C4-2B (cell line): ENCODE data around the gene NAV2.

Experiments used
- H3K27ac ChIP-seq: fragments of 450-650 bp; 2 replicates; pipeline ENCODE4 v1.5.1; 2017
- CTCF ChIP-seq: fragments of 450-650 bp; conservative IDR thresholded peaks from 2 replicates; pipeline ENCODE4 v1.5.1; 2017; ENCODE audit warnings: mild to moderate bottlenecking
- ZFX ChIP-seq: fragments of 450-650 bp; IDR thresholded peaks from 2 replicates; pipeline ENCODE4 v1.6.1; 2017

NAV2 gene

GRCh38 chr11:20026629-20027555, 314.3 kb downstream of the NAV2 start:
- no peak overlapping the region for H3K27ac ChIP-seq
- TF ChIP-seq CTCF: no peak
- TF ChIP-seq ZFX: no peak

- TF ChIP-seq ZFX (no peak), CTCF (no peak)
- no peak overlapping the region for H3K27ac ChIP-seq
Measured at GRCh38 chr11:20027556-20028013, 314.9 kb downstream of the NAV2 start.

- no peak overlapping the region for H3K27ac ChIP-seq
- TF ChIP-seq CTCF: no peak
Measured at GRCh38 chr11:20029193-20029592, 316.6 kb downstream of the NAV2 start.

- TF ChIP-seq ZFX: no peak
- TF ChIP-seq CTCF: no peak
Measured at GRCh38 chr11:20030472-20030871, 317.8 kb downstream of the NAV2 start.

GRCh38 chr11:20031155-20032001, 318.7 kb downstream of the NAV2 start:
- TF ChIP-seq CTCF (no peak), ZFX (no peak)
- H3K27ac ChIP-seq: no peak overlapping the region

More at GRCh38 chr11:20030472-20030871, 317.8 kb downstream of the NAV2 start:
- H3K27ac ChIP-seq: no peak overlapping the region

GRCh38 chr11:20032127-20032526, 319.5 kb downstream of the NAV2 start:
- no peak overlapping the region for H3K27ac ChIP-seq
- TF ChIP-seq ZFX (no peak), CTCF (no peak)
